Right cardiac atrium (tissue), 5 donors: Measurements from ENCODE around the gene MSH3. TPM values are rescaled to one million over a fixed set of nuclear protein-coding genes. Genes with fewer than 3 reads are reported as not detected.
"Not testable (repeated sequence)": the region's sequence is repeated elsewhere in the genome, so short reads cannot be mapped to it uniquely, and the experiment has no call there.

Experiments used
- ATAC-seq, 2 donors: fragments of 200-7000 bp; cut with Tn5 transposase; one replicate each; pipeline versions ENCODE4 v1.8.0 to v1.9.1; 2020; ENCODE audit warnings: moderate library complexity in 2 of 2, mild to moderate bottlenecking in 1 of 2
- DNase-seq, 3 donors: peaks; one replicate each; pipeline ENCODE4 v3.0.0-alpha.2; 2020
- H3K27ac ChIP-seq: one replicate; pipeline ENCODE4 v1.5.1; 2013; ENCODE audit warnings: mild to moderate bottlenecking, low read length, control low read depth, moderate library complexity
- H3K27me3 ChIP-seq: one replicate; pipeline ENCODE4 v1.6.1; 2013; ENCODE audit not compliant: control insufficient read depth, insufficient read depth
- H3K4me1 ChIP-seq: one replicate; pipeline ENCODE4 v1.6.1; 2013; ENCODE audit warnings: low read length; ENCODE audit not compliant: control insufficient read depth, insufficient read depth
- H3K4me3 ChIP-seq: one replicate; pipeline ENCODE4 v1.5.1; 2013; ENCODE audit warnings: low read length, control low read depth
- H3K9me3 ChIP-seq: one replicate; pipeline ENCODE4 v1.6.1; 2013; ENCODE audit warnings: low read length; ENCODE audit not compliant: control insufficient read depth
- WGBS: extraction: QIAGEN DNeasy Blood & Tissue Kit; methylation state at CpG from one replicate; pipeline ENCODE4 v1.1.7; 2013; 5-methylcytosine and 5-hydroxymethylcytosine counted together
- intact Hi-C, 4 donors: fragments of 100-400 bp; cut with DNase I; formaldehyde crosslinking; loops; one replicate each; pipeline versions ENCODE4 v1.11.0 to v1.14.0; 2022 to 2023
- polyA plus RNA-seq: library from polyadenylated mRNA; stranded (reverse); fragments of 200-250 nt; gene quantifications from one replicate; pipeline ENCODE4 v1.2.3, GENCODE V29; 2013
- total RNA-seq, 4 donors: library from RNA; stranded (reverse); fragmentation: NEBNext Ultra II Directional; extraction: Animal tissue kit (Norgen Biotek cat#: 25700); gene quantifications; one replicate each; pipeline ENCODE4 v1.2.1, GENCODE V29; 2021
- donor health status: healthy with polysubstance abuse.
- donor health status: DM: no; HTN: yes; CAD: no.
- donor health status: DM: no; HTN: no; CAD: no.
- donor health status: DM: no; HTN: yes; CAD: no; lungs with severe emphysema.
- donor health status: DM: yes; HTN: yes; CAD: no.

MSH3 gene
- total and polyA plus RNA-seq, 5 donors: 4.2 to 12.4 (median 10.2) TPM

- no peaks in the 10 kb centered on the region for H3K4me1 ChIP-seq
- 97% methylated on average over 5 of the region's 5 CpGs for WGBS
Observed at GRCh38 chr5:80763873-80764647, 109.6 kb downstream of the MSH3 start.

GRCh38 chr5:80764786-80765185 is 110.3 kb downstream of the MSH3 start:
- intact Hi-C loops: no loop called here
- no peaks in the 10 kb centered on the region for H3K4me1 ChIP-seq
- H3K27me3 ChIP-seq: no peaks in the 10 kb centered on the region
- H3K27ac ChIP-seq: no peak overlapping the region
- no peak for DNase-seq
- ATAC-seq: no peak
- H3K9me3 ChIP-seq: no peaks in the 10 kb centered on the region
- no peak overlapping the region for H3K4me3 ChIP-seq
- WGBS: 97% methylated on average over 1 of the region's 1 CpG

More at GRCh38 chr5:80763873-80764647, 109.6 kb downstream of the MSH3 start:
- DNase-seq (no peak), ATAC-seq (no peak)
- Histone ChIP-seq H3K9me3 (no peaks in the 10 kb centered on the region), H3K27me3 (no peaks in the 10 kb centered on the region), H3K4me3 (no peak overlapping the region), H3K27ac (no peak overlapping the region)
- intact Hi-C loops: no loop called here

- 92% methylated on average over 4 of the region's 4 CpGs for WGBS
- DNase-seq (no peak), ATAC-seq (no peak)
- Histone ChIP-seq H3K4me3 (no peak overlapping the region), H3K4me1 (peaks cover 1% of the 10 kb centered on the region), H3K27me3 (no peaks in the 10 kb centered on the region), H3K9me3 (no peaks in the 10 kb centered on the region), H3K27ac (no peak overlapping the region)
- intact Hi-C loops: no loop called here
Observed at GRCh38 chr5:80777347-80778287, 123.2 kb downstream of the MSH3 start.

- no peak for ATAC-seq
- 95% methylated on average over 2 of the region's 2 CpGs for WGBS
- Histone ChIP-seq H3K27me3 (no peaks in the 10 kb centered on the region), H3K27ac (no peak overlapping the region), H3K4me1 (peaks cover 1% of the 10 kb centered on the region), H3K4me3 (no peak overlapping the region), H3K9me3 (no peaks in the 10 kb centered on the region)
- no peak for DNase-seq
- intact Hi-C loops: no loop called here
Observed at GRCh38 chr5:80780024-80780423, 125.6 kb downstream of the MSH3 start.

GRCh38 chr5:80780761-80781285 is 126.4 kb downstream of the MSH3 start:
- no peaks in the 10 kb centered on the region for H3K27me3 ChIP-seq
- DNase-seq (no peak), ATAC-seq (no peak)
- no peaks in the 10 kb centered on the region for H3K9me3 ChIP-seq
- 97% methylated on average over 8 of the region's 8 CpGs for WGBS
- intact Hi-C loops: no loop called here
- no peak overlapping the region for H3K4me3 ChIP-seq
- no peak overlapping the region for H3K27ac ChIP-seq
- H3K4me1 ChIP-seq: peaks cover 1% of the 10 kb centered on the region

- Histone ChIP-seq H3K4me1 (peaks cover 1% of the 10 kb centered on the region), H3K27ac (no peak overlapping the region), H3K4me3 (no peak overlapping the region), H3K9me3 (no peaks in the 10 kb centered on the region), H3K27me3 (no peaks in the 10 kb centered on the region)
- intact Hi-C loops: no loop called here
- DNase-seq (no peak), ATAC-seq (no peak)
- WGBS: 82% methylated on average over 1 of the region's 1 CpG
Observed at GRCh38 chr5:80781356-80781755, 126.9 kb downstream of the MSH3 start.

- DNase-seq (no peak), ATAC-seq (no peak)
- H3K4me1 ChIP-seq: peaks cover 1% of the 10 kb centered on the region
- intact Hi-C loops: no loop called here
- H3K4me3 ChIP-seq: no peak overlapping the region
- no peaks in the 10 kb centered on the region for H3K9me3 ChIP-seq
- H3K27ac ChIP-seq: no peak overlapping the region
- H3K27me3 ChIP-seq: no peaks in the 10 kb centered on the region
Observed at GRCh38 chr5:80782626-80783025, 128.2 kb downstream of the MSH3 start.

GRCh38 chr5:80783751-80784150 is 129.3 kb downstream of the MSH3 start:
- intact Hi-C loops, H3K27ac ChIP-seq, H3K9me3 ChIP-seq, H3K4me3 ChIP-seq, ATAC-seq, H3K27me3 ChIP-seq, DNase-seq, H3K4me1 ChIP-seq: not testable (repeated sequence)
- 95% methylated on average over 8 of the region's 8 CpGs for WGBS

GRCh38 chr5:80784451-80784850 is 130.0 kb downstream of the MSH3 start:
- ATAC-seq (no peak), DNase-seq (no peak)
- no peaks in the 10 kb centered on the region for H3K4me1 ChIP-seq
- intact Hi-C loops: no loop called here
- no peak overlapping the region for H3K4me3 ChIP-seq
- no peaks in the 10 kb centered on the region for H3K9me3 ChIP-seq
- WGBS: 93% methylated on average over 4 of the region's 4 CpGs
- no peak overlapping the region for H3K27ac ChIP-seq
- H3K27me3 ChIP-seq: no peaks in the 10 kb centered on the region

- intact Hi-C loops, H3K4me3 ChIP-seq, H3K27ac ChIP-seq, ATAC-seq, DNase-seq, H3K27me3 ChIP-seq, H3K4me1 ChIP-seq, H3K9me3 ChIP-seq: not testable (repeated sequence)
- 96% methylated on average over 7 of the region's 7 CpGs for WGBS
Observed at GRCh38 chr5:80789319-80790016, 135.0 kb downstream of the MSH3 start.
